IMR-90 (cell line): ENCODE results near the gene MECP2. TPM values are rescaled to one million over a fixed set of nuclear protein-coding genes. Genes with fewer than 3 reads are reported as not detected.

Experiments
- ATAC-seq: fragments of 200-7000 bp; cut with Tn5 transposase; 2 replicates; pipeline ENCODE4 v1.9.1; 2020; ENCODE audit warnings: low read depth, mild to moderate bottlenecking, moderate library complexity
- BruUV-seq: library from RNA; stranded (reverse); fragments of 400-500 nt; replicated peaks from 2 replicates; lab custom pipeline; 2021; lab: Mats Ljungman, UMichigan
- CTCF ChIA-PET: fragments of 300-600 bp; formaldehyde crosslinking; extraction: SDS; loops from one replicate; lab custom pipeline; 2021; ENCODE audit warnings: antibody characterized with exemption; lab: Yijun Ruan, JAX
- POLR2A ChIA-PET: fragments of 300-600 bp; sonication (Branson Sonifier 250); formaldehyde crosslinking; loops from one replicate; lab custom pipeline; 2022; ENCODE audit warnings: antibody characterized with exemption; ENCODE audit not compliant: unreplicated experiment; lab: Charles Lee
- DNase-seq: peaks from one replicate; pipeline ENCODE4 v3.0.0; 2013
- H2AFZ ChIP-seq: replicated peaks from 2 replicates; pipeline ENCODE3; 2013; ENCODE audit warnings: low read length, mild to moderate bottlenecking; ENCODE audit not compliant: poor library complexity
- H2AK5ac ChIP-seq: 2 replicates; pipeline ENCODE4 v1.6.1; 2013; ENCODE audit warnings: low read depth, low read length, inconsistent platforms
- H2AK9ac ChIP-seq: replicated peaks from 2 replicates; pipeline ENCODE3; 2013; ENCODE audit warnings: mild to moderate bottlenecking, low read depth, low read length, moderate library complexity; ENCODE audit not compliant: poor library complexity
- H2BK120ac ChIP-seq: 2 replicates; pipeline ENCODE4 v1.6.1; 2013; ENCODE audit warnings: low read depth, low read length, inconsistent platforms
- H2BK15ac ChIP-seq: 3 replicates; pipeline ENCODE4 v1.6.1; 2013; ENCODE audit warnings: low read depth, low read length, inconsistent platforms
- H2BK20ac ChIP-seq: 2 replicates; pipeline ENCODE4 v1.6.1; 2013; ENCODE audit warnings: low read depth, mild to moderate bottlenecking, inconsistent platforms, low read length, moderate library complexity
- H2BK5ac ChIP-seq: 2 replicates; pipeline ENCODE4 v1.6.1; 2013; ENCODE audit warnings: mild to moderate bottlenecking, low read depth, low read length, inconsistent platforms; ENCODE audit not compliant: poor library complexity, severe bottlenecking
- H3K14ac ChIP-seq: replicated peaks from 2 replicates; pipeline ENCODE4 v1.6.1; 2013; ENCODE audit warnings: low read depth, low read length, inconsistent platforms
- H3K18ac ChIP-seq: 2 replicates; pipeline ENCODE4 v1.6.1; 2013; ENCODE audit warnings: low read depth, low read length, control low read depth
- H3K23ac ChIP-seq: 2 replicates; pipeline ENCODE4 v1.6.1; 2013; ENCODE audit warnings: low read depth, low read length, inconsistent platforms
- H3K27ac ChIP-seq: 2 replicates; pipeline ENCODE4 v1.5.1; 2013; ENCODE audit warnings: mild to moderate bottlenecking, control low read depth, low read length; ENCODE audit not compliant: insufficient read depth
- H3K27me3 ChIP-seq: 2 replicates; pipeline ENCODE4 v1.6.1; 2013; ENCODE audit warnings: low read length; ENCODE audit not compliant: control insufficient read depth, insufficient read depth
- H3K36me3 ChIP-seq: 2 replicates; pipeline ENCODE4 v1.6.1; 2013; ENCODE audit warnings: low read length, mixed read lengths; ENCODE audit not compliant: control insufficient read depth, insufficient read depth
- H3K4ac ChIP-seq: 2 replicates; pipeline ENCODE4 v1.6.1; 2013; ENCODE audit warnings: low read depth, low read length, inconsistent platforms
- H3K4me1 ChIP-seq: 2 replicates; pipeline ENCODE4 v1.6.1; 2013; ENCODE audit warnings: low read length, mixed read lengths; ENCODE audit not compliant: control insufficient read depth, insufficient read depth
- H3K4me2 ChIP-seq: 2 replicates; pipeline ENCODE4 v1.6.1; 2013; ENCODE audit warnings: low read depth, mild to moderate bottlenecking, control low read depth, low read length, moderate library complexity
- H3K4me3 ChIP-seq: 2 replicates; pipeline ENCODE4 v1.5.1; 2013; ENCODE audit warnings: low read depth, mild to moderate bottlenecking, control low read depth, low read length, moderate library complexity; ENCODE audit not compliant: insufficient read depth
- H3K56ac ChIP-seq: 2 replicates; pipeline ENCODE4 v1.6.1; 2013; ENCODE audit warnings: low read length, inconsistent platforms; ENCODE audit not compliant: insufficient read depth; ENCODE audit errors: extremely low read depth
- H3K79me1 ChIP-seq, 2 experiments: 2 replicates each; pipeline ENCODE4 v1.6.1; 2013; ENCODE audit warnings: low read length in 2 of 2, inconsistent platforms in 1 of 2, low read depth in 1 of 2
- H3K9ac ChIP-seq: 2 replicates; pipeline ENCODE4 v1.6.1; 2013; ENCODE audit warnings: low read depth, low read length, control low read depth
- H3K9me1 ChIP-seq: 2 replicates; pipeline ENCODE4 v1.6.1; 2013; ENCODE audit warnings: low read length, inconsistent platforms; ENCODE audit not compliant: insufficient read depth
- H3K9me3 ChIP-seq: 2 replicates; pipeline ENCODE4 v1.6.1; 2013; ENCODE audit warnings: low read length; ENCODE audit not compliant: control insufficient read depth, insufficient read depth
- H4K20me1 ChIP-seq: 2 replicates; pipeline ENCODE4 v1.6.1; 2013; ENCODE audit warnings: low read length, inconsistent platforms; ENCODE audit not compliant: insufficient read depth
- H4K5ac ChIP-seq: 2 replicates; pipeline ENCODE4 v1.6.1; 2013; ENCODE audit warnings: mild to moderate bottlenecking, low read depth, low read length, control low read depth
- H4K8ac ChIP-seq, 2 experiments: 2 replicates each; pipeline ENCODE4 v1.6.1; 2013; ENCODE audit warnings: low read depth in 2 of 2, low read length in 2 of 2, control low read depth in 1 of 2, inconsistent platforms in 1 of 2
- H4K91ac ChIP-seq: 2 replicates; pipeline ENCODE4 v1.6.1; 2013; ENCODE audit warnings: low read depth, low read length, inconsistent platforms; ENCODE audit not compliant: insufficient read depth
- CEBPB ChIP-seq: IDR thresholded peaks from 2 replicates; pipeline ENCODE4 v1.6.1; 2012; ENCODE audit warnings: low read depth, low read length, improper control_type of control experiment
- CHD1 ChIP-seq: IDR thresholded peaks from 2 replicates; pipeline ENCODE4 v1.6.1; 2012; ENCODE audit warnings: low read depth, low read length, improper control_type of control experiment
- MAZ ChIP-seq: IDR thresholded peaks from 2 replicates; pipeline ENCODE4 v1.6.1; 2012; ENCODE audit warnings: low read depth, mild to moderate bottlenecking, low read length, improper control_type of control experiment, moderate library complexity, borderline replicate concordance
- MXI1 ChIP-seq: IDR thresholded peaks from 2 replicates; pipeline ENCODE4 v1.6.1; 2012; ENCODE audit warnings: low read depth, mild to moderate bottlenecking, low read length, moderate library complexity, borderline replicate concordance
- NFE2L2 ChIP-seq: fragments of 150-350 bp; IDR thresholded peaks from 2 replicates; pipeline ENCODE4 v1.6.1; 2016; ENCODE audit warnings: low read depth, mild to moderate bottlenecking, low read length
- POLR2A ChIP-seq: IDR thresholded peaks from 2 replicates; pipeline ENCODE4 v1.6.1; 2012; ENCODE audit warnings: mild to moderate bottlenecking, low read depth, low read length
- RCOR1 ChIP-seq: IDR thresholded peaks from 2 replicates; pipeline ENCODE4 v1.6.1; 2012; ENCODE audit warnings: mild to moderate bottlenecking, low read length, improper control_type of control experiment; ENCODE audit not compliant: insufficient replicate concordance
- RFX5 ChIP-seq: IDR thresholded peaks from 2 replicates; pipeline ENCODE4 v1.8.0; 2012; ENCODE audit warnings: low read depth, mild to moderate bottlenecking, low read length, moderate library complexity
- WGBS, 2 experiments: methylation state at CpG; one replicate each; pipeline versions ENCODE4 v1.1.5 to v1.1.7; 2013; ENCODE audit warnings: missing lambda C conversion rate in 2 of 2; ENCODE audit not compliant: insufficient read length in 1 of 2; ENCODE audit errors: extremely low coverage in 2 of 2; 5-methylcytosine and 5-hydroxymethylcytosine counted together
- dilution Hi-C: fragments of 300-500 bp; cut with HindIII; formaldehyde crosslinking; loops from one replicate; pipeline ENCODE4 v1.14.3; 2018; ENCODE audit warnings: low sequenced_read_pairs; ENCODE audit not compliant: unreplicated experiment
- in situ Hi-C: fragments of 300-500 bp; cut with MboI; formaldehyde crosslinking; loops from 3 replicates; pipeline ENCODE4 v1.14.3; 2019; ENCODE audit warnings: low sequenced_read_pairs, inconsistent platforms, mixed read lengths
- intact Hi-C: fragments of 100-400 bp; cut with micrococcal nuclease; formaldehyde crosslinking; loops from 2 replicates; pipeline ENCODE4 v1.10.0; 2022
- polyA plus RNA-seq, 3 experiments: library from polyadenylated mRNA; depleted of rRNA; stranded (reverse); fragments of >200 nt; gene quantifications; 2 replicates each; pipeline ENCODE4 v1.2.3, GENCODE V29; 2012; ENCODE audit warnings: low replicate concordance in 1 of 3
- total RNA-seq: library from RNA; depleted of rRNA; stranded (reverse); fragments of >200 nt; gene quantifications from 2 replicates; pipeline ENCODE4 v1.2.3, GENCODE V29; 2012
- TF ChIP-seq, protein P1 (sequence below): fragments of 150-350 bp; IDR thresholded peaks from 2 replicates; pipeline ENCODE4 v1.6.1; 2016; ENCODE audit warnings: low read depth, mild to moderate bottlenecking, low read length, moderate library complexity, borderline replicate concordance
- TF ChIP-seq, protein P2 (sequence below): conservative IDR thresholded peaks from 2 replicates; pipeline ENCODE4 v1.5.1; 2012; ENCODE audit warnings: mild to moderate bottlenecking, low read depth, low read length, improper control_type of control experiment

The MECP2 gene
- total and polyA plus RNA-seq, 2 of the 4 experiments (the other 2 are of a cell fraction), result 8.4 to 10.1 TPM

GRCh38 chrX:154030266-154030665 is 67.3 kb downstream of the MECP2 start:
- in situ Hi-C loops, result no loop called here
- CTCF ChIA-PET, result no interaction called here
- no peak overlapping the region for H3K56ac ChIP-seq

More at GRCh38 chrX:154030266-154030665, 67.3 kb downstream of the MECP2 start:
- H3K14ac ChIP-seq, result no peak overlapping the region
- H4K20me1 ChIP-seq, result peaks cover 24% of the 10 kb centered on the region
- H2BK5ac ChIP-seq, result no peak overlapping the region
- no peak overlapping the region for H3K27ac ChIP-seq
- H2AK5ac ChIP-seq, result no peak overlapping the region
- H4K5ac ChIP-seq, result no peak overlapping the region
- H3K4me3 ChIP-seq, result no peak overlapping the region
- no peak overlapping the region for H2BK15ac ChIP-seq
- H3K79me1 ChIP-seq, result peaks cover 18 to 30% of the 10 kb centered on the region in 2 experiments; a peak in 3 of 4 replicates
- H3K27me3 ChIP-seq, result no peaks in the 10 kb centered on the region; the same call in 1 of the 2 replicates
- no peak overlapping the region for H4K91ac ChIP-seq
- no peak overlapping the region for H2AK9ac ChIP-seq
- H3K18ac ChIP-seq, result no peak overlapping the region
- no TSS peak for BruUV-seq
- H2BK120ac ChIP-seq, result no peak overlapping the region
- H3K9me1 ChIP-seq, result peaks cover 8% of the 10 kb centered on the region; the same call in 1 of the 2 replicates
- dilution Hi-C loops (no loop called here), intact Hi-C loops (no loop called here)
- H3K36me3 ChIP-seq, result peaks cover 18% of the 10 kb centered on the region
- WGBS, 2 experiments, result 100% methylated on average over 4 of the region's 20 CpGs; no CpG with 5 or more reads in 1 of the 2 experiments
- ATAC-seq, result no peak
- no peak overlapping the region for H3K9ac ChIP-seq
- no peak overlapping the region for H2AFZ ChIP-seq
- H4K8ac ChIP-seq, result no peak overlapping the region
- H2BK20ac ChIP-seq, result no peak overlapping the region
- TF ChIP-seq CHD1, result no peak
- TF ChIP-seq POLR2A, result no peak
- TF ChIP-seq RCOR1, result no peak
- no peak for TF ChIP-seq CEBPB
- TF ChIP-seq, protein P1, sequence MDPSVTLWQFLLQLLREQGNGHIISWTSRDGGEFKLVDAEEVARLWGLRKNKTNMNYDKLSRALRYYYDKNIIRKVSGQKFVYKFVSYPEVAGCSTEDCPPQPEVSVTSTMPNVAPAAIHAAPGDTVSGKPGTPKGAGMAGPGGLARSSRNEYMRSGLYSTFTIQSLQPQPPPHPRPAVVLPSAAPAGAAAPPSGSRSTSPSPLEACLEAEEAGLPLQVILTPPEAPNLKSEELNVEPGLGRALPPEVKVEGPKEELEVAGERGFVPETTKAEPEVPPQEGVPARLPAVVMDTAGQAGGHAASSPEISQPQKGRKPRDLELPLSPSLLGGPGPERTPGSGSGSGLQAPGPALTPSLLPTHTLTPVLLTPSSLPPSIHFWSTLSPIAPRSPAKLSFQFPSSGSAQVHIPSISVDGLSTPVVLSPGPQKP, result no peak
- no peak for TF ChIP-seq RFX5
- no peak for TF ChIP-seq MXI1
- no peak for TF ChIP-seq MAZ
- no peak for TF ChIP-seq NFE2L2
- TF ChIP-seq, protein P2, sequence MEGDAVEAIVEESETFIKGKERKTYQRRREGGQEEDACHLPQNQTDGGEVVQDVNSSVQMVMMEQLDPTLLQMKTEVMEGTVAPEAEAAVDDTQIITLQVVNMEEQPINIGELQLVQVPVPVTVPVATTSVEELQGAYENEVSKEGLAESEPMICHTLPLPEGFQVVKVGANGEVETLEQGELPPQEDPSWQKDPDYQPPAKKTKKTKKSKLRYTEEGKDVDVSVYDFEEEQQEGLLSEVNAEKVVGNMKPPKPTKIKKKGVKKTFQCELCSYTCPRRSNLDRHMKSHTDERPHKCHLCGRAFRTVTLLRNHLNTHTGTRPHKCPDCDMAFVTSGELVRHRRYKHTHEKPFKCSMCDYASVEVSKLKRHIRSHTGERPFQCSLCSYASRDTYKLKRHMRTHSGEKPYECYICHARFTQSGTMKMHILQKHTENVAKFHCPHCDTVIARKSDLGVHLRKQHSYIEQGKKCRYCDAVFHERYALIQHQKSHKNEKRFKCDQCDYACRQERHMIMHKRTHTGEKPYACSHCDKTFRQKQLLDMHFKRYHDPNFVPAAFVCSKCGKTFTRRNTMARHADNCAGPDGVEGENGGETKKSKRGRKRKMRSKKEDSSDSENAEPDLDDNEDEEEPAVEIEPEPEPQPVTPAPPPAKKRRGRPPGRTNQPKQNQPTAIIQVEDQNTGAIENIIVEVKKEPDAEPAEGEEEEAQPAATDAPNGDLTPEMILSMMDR, result no peak
- H3K23ac ChIP-seq, result no peak overlapping the region
- H3K4me2 ChIP-seq, result no peak overlapping the region
- H3K4ac ChIP-seq, result no peak overlapping the region
- POLR2A ChIA-PET, result no interaction called here
- no peak for DNase-seq
- H3K4me1 ChIP-seq, result peaks cover 3% of the 10 kb centered on the region
- H3K9me3 ChIP-seq, result no peaks in the 10 kb centered on the region
